Left lung (tissue), 10 donors: ENCODE data around the gene ASTN1. TPM values are rescaled to one million over a fixed set of nuclear protein-coding genes. Genes with fewer than 3 reads are reported as not detected.

Experiments used
- ATAC-seq: fragments of 200-7000 bp; cut with Tn5 transposase; one replicate; pipeline ENCODE4 v1.9.1; 2020; ENCODE audit warnings: moderate library complexity
- DNase-seq, 4 donors: peaks; one replicate each; pipeline ENCODE4 v3.0.0-alpha.2; 2013 to 2020
- H3K27ac ChIP-seq, 2 donors: fragments of 200-600 bp; sonication (generic) in 1 of 2; one replicate each; pipeline versions ENCODE4 v1.5.0 to v1.8.0; 2020 to 2021
- H3K27me3 ChIP-seq, 2 donors: fragments of 200-600 bp; sonication (generic) in 1 of 2; one replicate each; pipeline versions ENCODE4 v1.5.0 to v1.8.0; 2020 to 2021
- H3K36me3 ChIP-seq, 2 donors: fragments of 200-600 bp; sonication (generic) in 1 of 2; one replicate each; pipeline versions ENCODE4 v1.5.0 to v1.8.0; 2020 to 2021
- H3K4me1 ChIP-seq, 2 donors: fragments of 200-600 bp; one replicate each; pipeline ENCODE4 v1.8.0; 2021
- H3K4me3 ChIP-seq, 2 donors: fragments of 200-600 bp; sonication (generic) in 1 of 2; one replicate each; pipeline versions ENCODE4 v1.5.0 to v1.8.0; 2020 to 2021; ENCODE audit warnings: mild to moderate bottlenecking in 1 of 2
- H3K9me3 ChIP-seq, 2 donors: fragments of 200-600 bp; sonication (generic) in 1 of 2; one replicate each; pipeline versions ENCODE4 v1.5.0 to v1.8.0; 2020 to 2021
- intact Hi-C, 2 donors: fragments of 100-400 bp; cut with DNase I; formaldehyde crosslinking; loops; one replicate each; pipeline versions ENCODE4 v1.11.2 to v1.14.2; 2022
- polyA plus RNA-seq, 6 donors: library from polyadenylated mRNA; unstranded; fragments of 120-200 nt; gene quantifications; one replicate each; pipeline ENCODE4 v1.2.1, GENCODE V29; 2013; ENCODE audit not compliant: insufficient read length in 6 of 6
- total RNA-seq, 2 donors: library from RNA; stranded (reverse); fragmentation: NEBNext Ultra II Directional; extraction: Animal tissue kit (Norgen Biotek cat#: 25700); gene quantifications; one replicate each; pipeline ENCODE4 v1.2.1, GENCODE V29; 2021
- TF ChIP-seq, protein P1 (sequence below), 2 donors: fragments of 200-600 bp; sonication (generic) in 1 of 2; IDR thresholded peaks; one replicate each; pipeline versions ENCODE4 v1.5.0 to v1.8.0; 2021; ENCODE audit warnings: antibody characterized with exemption in 2 of 2
- donor health status: DM: no; HTN: yes; CAD: no.
- donor health status: DM: no; HTN: no; CAD: no.

The ASTN1 gene
- total and polyA plus RNA-seq, 8 donors = 0.10 to 3.1 (median 2.2) TPM

DNA sequence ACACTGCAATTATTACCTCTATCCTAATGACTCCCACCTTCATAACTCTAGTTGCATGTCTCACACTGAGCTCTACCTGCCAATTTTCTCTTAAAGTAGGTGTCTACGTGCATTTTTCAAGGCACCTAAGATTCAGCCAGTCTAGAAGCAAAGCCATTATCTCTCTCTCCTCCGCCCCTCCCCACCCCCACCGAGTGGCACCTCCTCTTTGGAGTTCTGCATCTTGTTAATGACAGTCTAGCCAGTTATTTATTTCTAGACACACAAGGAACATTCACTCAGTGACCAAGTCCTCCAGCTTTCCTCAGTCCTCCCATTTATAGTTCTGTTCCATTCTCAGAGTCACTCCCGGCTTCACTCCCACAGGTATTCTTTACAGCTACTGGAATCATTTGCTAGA, 47.6 kb downstream of the ASTN1 start:
- ATAC-seq = no peak
- no peak overlapping the region for H3K27ac ChIP-seq
- no peaks in the 10 kb centered on the region for H3K4me1 ChIP-seq
- H3K27me3 ChIP-seq = no peaks in the 10 kb centered on the region
- no peak for DNase-seq
- no peaks in the 10 kb centered on the region for H3K36me3 ChIP-seq
- TF ChIP-seq, protein P1, sequence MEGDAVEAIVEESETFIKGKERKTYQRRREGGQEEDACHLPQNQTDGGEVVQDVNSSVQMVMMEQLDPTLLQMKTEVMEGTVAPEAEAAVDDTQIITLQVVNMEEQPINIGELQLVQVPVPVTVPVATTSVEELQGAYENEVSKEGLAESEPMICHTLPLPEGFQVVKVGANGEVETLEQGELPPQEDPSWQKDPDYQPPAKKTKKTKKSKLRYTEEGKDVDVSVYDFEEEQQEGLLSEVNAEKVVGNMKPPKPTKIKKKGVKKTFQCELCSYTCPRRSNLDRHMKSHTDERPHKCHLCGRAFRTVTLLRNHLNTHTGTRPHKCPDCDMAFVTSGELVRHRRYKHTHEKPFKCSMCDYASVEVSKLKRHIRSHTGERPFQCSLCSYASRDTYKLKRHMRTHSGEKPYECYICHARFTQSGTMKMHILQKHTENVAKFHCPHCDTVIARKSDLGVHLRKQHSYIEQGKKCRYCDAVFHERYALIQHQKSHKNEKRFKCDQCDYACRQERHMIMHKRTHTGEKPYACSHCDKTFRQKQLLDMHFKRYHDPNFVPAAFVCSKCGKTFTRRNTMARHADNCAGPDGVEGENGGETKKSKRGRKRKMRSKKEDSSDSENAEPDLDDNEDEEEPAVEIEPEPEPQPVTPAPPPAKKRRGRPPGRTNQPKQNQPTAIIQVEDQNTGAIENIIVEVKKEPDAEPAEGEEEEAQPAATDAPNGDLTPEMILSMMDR (IDR thresholded peaks at IDR 0.05) = no peak
- no peaks in the 10 kb centered on the region for H3K9me3 ChIP-seq
- H3K4me3 ChIP-seq = no peak overlapping the region
- intact Hi-C loops = no loop called here

DNA sequence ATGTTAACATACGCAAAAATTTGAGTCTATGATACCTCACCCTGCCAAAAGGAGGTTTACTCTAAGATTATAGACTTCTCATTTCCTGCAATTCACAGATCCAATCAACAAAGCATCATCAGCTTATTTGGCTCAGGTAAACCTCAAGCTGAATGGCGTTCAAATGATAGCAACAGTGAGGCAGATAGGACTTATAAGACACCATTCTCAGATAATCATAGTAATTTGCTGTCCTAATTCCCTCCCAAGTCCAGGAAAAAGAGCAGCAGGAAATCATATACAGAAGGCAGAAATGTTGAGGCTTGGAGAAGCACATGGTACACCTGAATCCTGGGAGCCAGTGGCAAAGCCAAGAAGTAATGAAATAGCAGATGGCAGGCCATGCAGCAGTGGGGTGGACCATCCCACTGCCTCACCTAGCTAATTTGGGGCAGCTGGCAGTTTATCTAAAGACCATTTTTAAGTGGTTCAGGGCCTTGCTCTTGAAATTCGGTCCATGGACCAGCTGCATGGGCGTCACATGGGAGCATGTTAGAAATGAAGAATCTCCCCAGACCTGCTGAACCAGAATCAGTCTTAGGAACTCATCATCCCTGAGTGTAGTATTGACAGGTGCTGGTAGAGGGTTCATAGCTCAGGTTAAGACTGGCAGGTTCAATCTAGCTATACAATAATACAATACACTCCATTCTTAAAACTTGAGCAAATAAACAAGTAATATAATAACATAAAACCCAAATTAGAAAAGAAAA, 57.7 kb downstream of the ASTN1 start:
- no peak for DNase-seq
- no peak overlapping the region for H3K4me3 ChIP-seq
- H3K27ac ChIP-seq = no peak overlapping the region
- intact Hi-C loops = no loop called here
- ATAC-seq = no peak
- TF ChIP-seq, protein P1 (IDR thresholded peaks at IDR 0.05) = no peak
- H3K9me3 ChIP-seq = no peaks in the 10 kb centered on the region
- no peaks in the 10 kb centered on the region for H3K27me3 ChIP-seq
- H3K36me3 ChIP-seq = no peaks in the 10 kb centered on the region
- H3K4me1 ChIP-seq = no peaks in the 10 kb centered on the region

DNA sequence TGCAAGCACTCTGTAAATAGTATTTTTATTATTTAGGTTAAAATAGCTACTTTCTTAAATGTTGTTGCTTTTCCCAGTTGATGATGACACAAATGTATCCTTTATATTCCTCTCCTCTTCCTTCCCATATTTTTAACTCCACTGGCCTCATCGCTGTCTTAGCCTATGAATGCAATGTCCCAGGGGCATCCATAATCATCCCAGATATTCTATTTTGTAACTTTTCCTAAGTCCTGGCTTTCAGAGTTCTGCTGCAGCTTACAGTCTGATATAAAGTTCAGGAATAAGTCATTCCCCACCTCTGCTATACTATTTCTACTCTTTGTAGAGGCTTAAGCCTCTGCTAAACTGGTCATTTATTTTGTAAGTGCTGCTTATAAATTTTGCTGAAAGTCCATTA, 58.3 kb downstream of the ASTN1 start:
- intact Hi-C loops = no loop called here
- TF ChIP-seq, protein P1 (IDR thresholded peaks at IDR 0.05) = no peak
- Histone ChIP-seq H3K27ac (no peak overlapping the region), H3K4me1 (no peaks in the 10 kb centered on the region), H3K36me3 (no peaks in the 10 kb centered on the region), H3K4me3 (no peak overlapping the region), H3K9me3 (no peaks in the 10 kb centered on the region), H3K27me3 (no peaks in the 10 kb centered on the region)
- ATAC-seq = no peak
- DNase-seq = no peak

DNA sequence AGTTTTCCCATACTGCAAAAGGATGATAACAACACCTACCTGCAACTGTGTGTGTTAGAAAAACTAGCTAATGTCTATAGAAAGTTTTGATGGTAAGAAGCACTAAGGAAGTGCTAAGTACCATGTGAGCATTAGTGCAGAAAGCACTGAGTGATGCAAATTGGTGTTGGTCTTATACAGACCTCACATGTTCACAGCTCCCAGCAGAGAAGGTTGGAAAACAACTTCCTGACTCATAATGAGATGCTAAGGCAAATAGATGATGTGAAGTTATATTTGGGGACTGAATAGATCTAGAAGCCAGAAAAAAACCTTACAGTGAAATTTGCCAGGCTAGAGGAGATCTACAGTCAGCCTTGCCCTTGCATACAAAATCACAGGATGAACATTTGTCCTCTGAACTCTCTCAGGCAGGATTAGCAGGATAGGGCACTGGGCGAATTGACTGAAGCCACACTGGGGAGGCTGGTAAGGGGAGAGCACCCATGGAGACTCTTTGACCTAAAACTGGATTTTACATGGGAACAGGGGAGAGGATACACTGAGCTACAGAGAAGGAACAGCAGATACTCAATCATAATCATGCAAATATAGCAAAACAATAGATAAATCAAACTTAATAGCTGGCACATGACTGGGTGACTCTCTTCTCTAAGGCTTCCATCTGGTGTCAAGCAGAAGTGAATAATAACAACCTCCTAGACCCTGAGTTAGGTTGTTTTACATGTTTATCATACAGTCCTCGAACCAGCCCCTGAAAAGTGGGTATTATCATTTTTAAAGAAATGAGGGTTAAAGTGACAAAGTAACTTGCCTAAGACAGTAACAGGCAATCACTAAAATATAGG, 61.3 kb downstream of the ASTN1 start:
- TF ChIP-seq, protein P1 (IDR thresholded peaks at IDR 0.05) = no peak
- no peaks in the 10 kb centered on the region for H3K27me3 ChIP-seq
- no peaks in the 10 kb centered on the region for H3K4me1 ChIP-seq
- H3K4me3 ChIP-seq = no peak overlapping the region
- H3K36me3 ChIP-seq = no peaks in the 10 kb centered on the region
- H3K9me3 ChIP-seq = no peaks in the 10 kb centered on the region
- H3K27ac ChIP-seq = no peak overlapping the region
- no peak for ATAC-seq
- intact Hi-C loops = no loop called here
- no peak for DNase-seq

DNA sequence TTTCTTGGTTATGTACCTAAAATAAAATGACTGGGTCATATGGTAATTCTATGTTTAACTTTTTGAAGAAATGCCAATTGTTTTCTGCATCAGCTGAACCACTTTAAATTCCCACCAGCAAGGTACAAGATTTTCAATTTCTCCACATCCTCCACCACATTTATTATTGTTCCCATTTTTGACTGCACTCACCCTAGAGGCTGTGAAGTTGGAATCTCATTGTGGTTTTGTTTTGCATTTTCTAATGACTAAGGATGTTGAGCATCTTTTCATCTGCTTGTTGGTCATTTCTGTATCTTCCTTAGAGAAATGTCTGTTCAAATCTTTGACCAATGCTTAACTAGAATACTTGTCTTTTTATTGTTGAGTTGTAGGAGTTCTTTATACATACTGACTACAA, 72.5 kb downstream of the ASTN1 start:
- DNase-seq (no peak), ATAC-seq (no peak)
- H3K36me3 ChIP-seq = no peaks in the 10 kb centered on the region
- H3K27me3 ChIP-seq = no peaks in the 10 kb centered on the region
- no peaks in the 10 kb centered on the region for H3K9me3 ChIP-seq
- intact Hi-C loops = no loop called here
- TF ChIP-seq, protein P1 (IDR thresholded peaks at IDR 0.05) = no peak
- H3K4me1 ChIP-seq = no peaks in the 10 kb centered on the region
- no peak overlapping the region for H3K27ac ChIP-seq
- H3K4me3 ChIP-seq = no peak overlapping the region
